GM19238 (cell line): Measurements from ENCODE around the gene CDIPT.
"Not testable (repeated sequence)": the region's sequence is repeated elsewhere in the genome, so short reads cannot be mapped to it uniquely, and the experiment has no call there.

Source experiments
- DNase-seq: peaks from one replicate; pipeline ENCODE4 v3.0.0; 2011; ENCODE audit warnings: low spot score; ENCODE audit not compliant: insufficient read length

Gene CDIPT

DNA sequence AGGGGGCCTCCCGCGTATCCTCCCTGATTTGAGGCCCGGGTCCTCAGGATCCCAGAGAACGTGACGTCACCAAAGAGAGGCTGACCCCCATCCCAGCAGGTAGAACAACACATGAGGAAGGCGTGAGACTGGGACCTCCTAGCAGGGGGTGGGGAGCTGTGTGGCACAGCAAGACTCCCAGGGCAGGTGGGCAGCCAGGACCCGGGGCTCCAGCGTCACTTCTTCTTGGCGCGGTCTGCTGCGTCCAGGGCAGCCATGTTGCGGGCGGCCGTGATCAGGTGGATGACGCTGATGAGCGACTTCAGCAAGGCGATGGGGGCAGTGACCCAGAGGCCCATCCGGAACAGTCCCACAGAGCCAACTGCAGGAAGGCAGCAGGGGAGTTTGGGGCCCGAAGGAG, 4.1 kb downstream of the CDIPT start:
- DNase-seq: no peak

DNA sequence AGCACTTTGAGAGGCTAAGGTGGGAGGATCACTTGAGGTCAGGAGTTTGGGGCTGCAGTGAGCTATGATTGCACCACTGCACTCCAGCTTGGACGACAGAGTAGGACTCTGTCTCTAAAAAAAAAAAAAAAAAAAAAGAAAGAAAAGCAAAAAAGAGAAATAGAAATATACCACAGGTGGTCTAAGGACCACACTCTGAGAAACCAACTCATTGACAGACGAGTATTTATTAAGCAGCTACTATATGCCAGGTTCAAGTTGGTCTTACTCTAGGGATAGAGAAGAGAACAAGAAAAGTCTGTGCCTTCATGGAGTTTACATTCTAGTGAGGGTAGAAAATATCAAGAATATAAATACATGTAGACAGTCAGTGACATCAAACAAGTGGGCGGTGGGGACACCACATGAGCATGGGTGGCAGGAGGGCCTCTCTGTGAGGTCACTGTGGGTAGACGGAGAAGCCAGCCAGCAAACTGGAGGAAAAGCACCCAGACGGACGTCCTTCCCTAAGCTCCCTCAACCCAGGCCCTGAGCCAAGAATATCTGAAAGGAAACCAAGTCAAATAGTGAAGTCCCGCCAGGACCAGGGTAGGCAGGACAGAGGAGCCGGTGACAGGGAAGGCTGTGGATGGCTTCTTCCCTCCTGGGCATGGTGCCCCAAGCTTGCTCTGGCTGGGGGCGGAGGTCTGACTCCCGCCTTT, 4.7 kb downstream of the CDIPT start:
- DNase-seq: no peak

DNA sequence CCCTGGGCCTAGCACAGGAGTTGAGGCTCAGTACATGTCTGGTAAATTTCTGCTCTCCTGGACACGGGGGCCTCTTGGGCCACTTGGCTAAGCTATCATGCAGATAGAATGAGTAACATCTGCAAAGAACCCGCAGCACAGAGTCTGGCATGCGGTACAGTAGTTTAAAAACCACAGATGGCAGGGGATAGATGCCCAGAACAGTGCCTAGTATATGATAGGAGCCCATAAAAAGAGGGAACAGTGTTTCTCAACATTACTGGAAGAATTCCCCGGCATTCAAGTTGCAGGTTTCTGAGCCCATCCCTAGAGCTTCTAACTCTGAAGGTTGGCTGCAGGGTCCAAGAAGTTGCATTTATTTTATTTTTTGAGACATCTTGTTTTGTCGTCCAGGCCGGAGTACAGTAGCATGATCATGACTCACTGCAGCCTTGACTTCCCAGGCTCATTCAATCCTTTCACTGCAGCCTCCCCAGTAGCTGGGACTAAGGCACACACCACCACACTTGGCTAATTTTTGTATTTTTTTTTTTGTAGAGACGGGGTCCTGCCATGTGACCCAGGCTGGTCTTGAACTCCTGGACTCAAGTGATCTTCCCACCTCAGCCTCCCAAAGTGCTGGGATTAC, 5.8 kb downstream of the CDIPT start:
- DNase-seq: no peak

- DNase-seq: no peak
These were observed 8.4 kb downstream of the CDIPT start for GRCh38 chr16:29854520-29855100.

DNA sequence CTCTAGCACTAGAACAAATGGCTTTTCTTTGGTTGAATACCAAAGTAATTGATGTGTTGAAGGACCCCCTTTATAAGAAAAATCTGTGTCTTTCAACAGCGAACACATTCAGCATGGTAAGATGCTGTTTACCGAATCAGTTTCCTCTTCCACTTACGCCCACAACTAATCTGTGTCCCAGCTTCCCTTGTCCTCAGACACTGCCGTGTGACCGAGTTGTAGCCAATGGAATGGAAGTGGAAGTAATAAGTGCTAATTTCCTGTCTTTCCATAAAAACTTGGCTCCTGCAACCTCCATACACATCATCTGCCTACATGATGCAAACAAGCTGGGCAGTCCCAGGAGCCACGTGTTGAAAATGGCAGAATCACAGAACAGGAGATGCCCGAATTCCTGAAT, 10.4 kb downstream of the CDIPT start:
- DNase-seq: no peak

DNA sequence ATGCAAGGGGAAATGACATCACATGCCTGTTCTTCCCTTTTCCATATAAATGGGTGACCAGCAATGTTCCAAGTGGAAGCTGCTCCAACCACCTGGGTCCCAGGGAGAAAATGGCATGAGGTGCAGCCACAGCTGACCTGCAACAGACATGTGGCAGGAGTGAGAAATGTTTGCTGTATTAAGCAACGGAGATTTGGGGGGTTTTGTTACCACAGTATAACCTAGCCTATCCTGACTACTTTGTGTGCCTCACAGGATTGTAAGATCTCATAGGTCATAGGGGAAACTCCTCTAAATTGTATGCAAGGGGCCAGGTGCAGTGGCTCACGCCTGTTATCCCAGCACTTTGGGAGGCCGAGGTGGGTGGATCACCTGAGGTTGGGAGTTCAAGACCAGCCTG, 12.0 kb downstream of the CDIPT start:
- no peak for DNase-seq

DNA sequence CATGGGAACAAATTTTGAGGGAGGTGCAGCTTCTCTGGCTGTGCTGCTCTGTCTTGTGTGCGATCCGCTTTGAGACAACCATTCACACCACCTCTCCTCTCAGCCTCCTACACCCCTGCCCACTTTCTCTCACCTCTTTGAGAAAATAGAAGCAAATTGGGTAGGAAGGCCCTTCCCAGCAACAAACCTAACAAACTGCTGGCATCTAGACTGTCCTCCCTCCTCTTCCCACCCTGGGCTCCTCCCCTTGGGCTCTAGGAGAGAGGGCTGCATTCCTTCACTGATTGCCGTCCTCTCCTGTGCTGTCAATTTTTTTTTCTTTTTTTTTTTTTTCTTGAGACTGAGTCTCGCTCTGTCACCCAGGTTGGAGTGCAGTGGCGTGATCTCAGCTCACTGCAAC, 13.5 kb downstream of the CDIPT start:
- DNase-seq: no peak

GRCh38 chr16:29848420-29849297, 14.4 kb downstream of the CDIPT start:
- DNase-seq: peak; percentile 77

- no peak for DNase-seq
These were observed 17.4 kb downstream of the CDIPT start for GRCh38 chr16:29845656-29846055.

- no peak for DNase-seq
These were observed 18.3 kb downstream of the CDIPT start for GRCh38 chr16:29844575-29845331.

DNA sequence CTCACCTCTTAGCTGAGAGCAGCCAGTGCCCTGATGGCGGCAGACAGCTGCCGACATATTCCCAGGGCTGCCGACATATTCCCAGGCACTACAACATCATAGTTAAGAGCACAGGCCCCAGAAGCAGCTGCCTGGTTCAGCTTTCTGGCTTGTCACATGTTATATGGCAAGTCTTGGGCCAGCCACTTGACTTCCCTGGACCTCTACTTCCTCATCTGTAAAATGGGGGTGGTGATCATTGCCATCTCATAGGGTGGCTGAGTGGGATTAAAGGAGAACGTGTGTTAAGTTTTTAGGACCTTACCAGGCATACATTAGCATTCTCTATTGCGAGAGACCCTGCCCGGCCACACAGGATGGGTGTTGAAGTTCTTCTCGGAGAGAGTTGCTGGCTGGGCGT, 19.1 kb downstream of the CDIPT start:
- no peak for DNase-seq

- DNase-seq: no peak
These were observed 20.2 kb downstream of the CDIPT start for GRCh38 chr16:29842732-29843346.

DNA sequence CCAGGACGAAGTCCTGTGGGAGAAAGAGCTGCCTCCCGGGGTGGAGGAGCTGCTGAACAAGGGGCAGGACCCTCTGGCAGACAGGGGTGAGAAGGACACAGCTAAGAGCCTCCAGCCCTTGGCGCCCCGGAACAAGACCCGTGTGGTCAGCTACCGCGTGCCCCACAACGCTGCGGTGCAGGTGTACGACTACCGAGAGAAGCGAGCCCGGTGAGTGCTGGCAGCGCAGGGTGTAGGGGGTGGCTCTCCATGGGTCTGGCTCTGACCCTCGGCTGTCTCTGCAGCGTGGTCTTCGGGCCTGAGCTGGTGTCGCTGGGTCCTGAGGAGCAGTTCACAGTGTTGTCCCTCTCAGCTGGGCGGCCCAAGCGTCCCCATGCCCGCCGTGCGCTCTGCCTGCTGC, 21.4 kb downstream of the CDIPT start:
- DNase-seq: no peak

- no peak for DNase-seq
These were observed 22.8 kb downstream of the CDIPT start for GRCh38 chr16:29840240-29840639.

GRCh38 chr16:29839822-29840221, 23.2 kb downstream of the CDIPT start:
- DNase-seq: no peak

GRCh38 chr16:29837841-29838240, 25.2 kb downstream of the CDIPT start:
- no peak for DNase-seq

GRCh38 chr16:29836623-29837022, 26.4 kb downstream of the CDIPT start:
- DNase-seq: no peak

- DNase-seq: no peak
These were observed 27.1 kb downstream of the CDIPT start for GRCh38 chr16:29835926-29836325.

- DNase-seq: no peak
These were observed 28.9 kb downstream of the CDIPT start for GRCh38 chr16:29834079-29834478.

DNA sequence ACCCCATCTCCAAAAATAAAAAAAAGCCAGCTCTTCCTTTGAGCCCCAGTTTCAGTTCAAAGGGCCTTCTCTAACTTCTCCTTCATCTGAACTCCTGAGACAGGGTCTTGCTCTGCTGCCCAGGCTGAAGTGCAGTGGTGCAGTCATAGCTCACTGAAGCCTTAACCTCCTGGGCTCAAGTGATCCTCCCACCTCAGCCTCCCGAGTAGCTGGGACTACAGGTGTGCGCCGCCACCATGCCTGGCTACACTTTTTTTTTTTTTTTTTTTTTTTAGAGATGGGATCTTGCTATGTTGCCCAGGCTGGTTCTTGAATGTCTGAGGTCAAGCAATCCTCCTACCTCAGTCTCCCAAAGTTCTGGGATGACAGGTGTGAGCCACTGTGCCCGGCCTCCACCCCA, 29.8 kb downstream of the CDIPT start:
- not testable (repeated sequence) for DNase-seq

DNA sequence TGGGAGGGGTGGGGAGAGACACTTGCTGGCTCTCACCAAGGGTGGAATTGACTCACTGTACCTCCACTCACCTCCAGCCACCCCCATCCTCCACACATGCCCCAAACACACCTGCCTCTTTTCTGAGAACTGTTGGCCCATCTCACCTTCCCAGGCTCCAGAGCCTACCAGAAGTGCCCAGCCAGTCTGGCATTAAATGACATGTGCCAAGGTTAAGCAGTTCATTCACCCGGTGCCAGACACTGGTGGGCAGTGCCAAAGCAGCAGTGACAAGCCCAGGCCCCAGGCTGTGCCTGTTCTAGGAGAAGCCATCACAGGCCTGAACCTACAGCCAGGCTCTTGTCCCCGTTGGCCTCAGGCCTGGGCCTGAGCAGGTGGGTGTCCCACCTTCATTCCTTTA, 31.5 kb downstream of the CDIPT start:
- no peak for DNase-seq
